Vagina (tissue), 2 donors: ENCODE results near the gene SYNPR.
A peak's percentile ranks its signal among the peaks of the same experiment; 100 is the strongest.

Source experiments
- CTCF ChIP-seq, 3 experiments: fragments of 450-650 bp in 2 of 3; fragments of 200-600 bp in 1 of 3; sonication (generic) in 1 of 3; IDR thresholded peaks; one replicate each; pipeline ENCODE4 v1.5.1; 2017 to 2019; ENCODE audit warnings: antibody characterized with exemption in 3 of 3, mild to moderate bottlenecking in 2 of 3, moderate library complexity in 2 of 3
- POLR2AphosphoS5 ChIP-seq, 2 donors: sonication (generic); formaldehyde crosslinking; IDR thresholded peaks; one replicate each; pipeline ENCODE4 v1.9.0; 2017; ENCODE audit warnings: antibody characterized with exemption in 2 of 2, mild to moderate bottlenecking in 2 of 2, low read depth in 1 of 2; ENCODE audit not compliant: insufficient read depth in 1 of 2

GRCh38 chr3:63349583-63350573 is 71.8 kb downstream of the SYNPR start:
- peak; percentile 34 to 46 (median 45) for TF ChIP-seq CTCF (IDR thresholded peaks at IDR 0.05)
- no peak for TF ChIP-seq POLR2AphosphoS5 (IDR thresholded peaks at IDR 0.05; ENCODE audit: insufficient read depth in 1 of 2, low read depth in 1 of 2)
